ENCODE data around the gene ITGB7.

DNA sequence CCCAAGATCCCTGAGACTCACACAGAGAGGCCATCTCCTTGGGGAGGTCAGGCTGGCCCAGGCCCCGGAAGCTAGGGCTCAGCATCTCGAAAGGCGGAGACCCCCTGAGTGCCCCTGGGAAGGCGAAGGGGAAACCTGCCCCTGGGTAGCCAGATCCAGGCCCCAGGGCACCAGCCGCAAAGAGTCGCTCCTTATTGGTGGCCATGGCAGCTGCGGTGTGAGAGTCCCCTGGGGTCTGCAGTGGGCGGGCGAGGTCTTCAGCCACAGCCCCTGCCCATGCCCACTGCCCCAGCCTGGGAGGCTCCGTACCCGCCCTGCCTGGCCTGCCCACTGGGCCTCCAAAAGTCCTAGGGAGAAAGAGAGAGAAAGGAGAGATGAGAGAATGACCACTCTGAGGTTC, 20.3 kb upstream of the ITGB7 start:
- TF ChIP-seq, protein P1, sequence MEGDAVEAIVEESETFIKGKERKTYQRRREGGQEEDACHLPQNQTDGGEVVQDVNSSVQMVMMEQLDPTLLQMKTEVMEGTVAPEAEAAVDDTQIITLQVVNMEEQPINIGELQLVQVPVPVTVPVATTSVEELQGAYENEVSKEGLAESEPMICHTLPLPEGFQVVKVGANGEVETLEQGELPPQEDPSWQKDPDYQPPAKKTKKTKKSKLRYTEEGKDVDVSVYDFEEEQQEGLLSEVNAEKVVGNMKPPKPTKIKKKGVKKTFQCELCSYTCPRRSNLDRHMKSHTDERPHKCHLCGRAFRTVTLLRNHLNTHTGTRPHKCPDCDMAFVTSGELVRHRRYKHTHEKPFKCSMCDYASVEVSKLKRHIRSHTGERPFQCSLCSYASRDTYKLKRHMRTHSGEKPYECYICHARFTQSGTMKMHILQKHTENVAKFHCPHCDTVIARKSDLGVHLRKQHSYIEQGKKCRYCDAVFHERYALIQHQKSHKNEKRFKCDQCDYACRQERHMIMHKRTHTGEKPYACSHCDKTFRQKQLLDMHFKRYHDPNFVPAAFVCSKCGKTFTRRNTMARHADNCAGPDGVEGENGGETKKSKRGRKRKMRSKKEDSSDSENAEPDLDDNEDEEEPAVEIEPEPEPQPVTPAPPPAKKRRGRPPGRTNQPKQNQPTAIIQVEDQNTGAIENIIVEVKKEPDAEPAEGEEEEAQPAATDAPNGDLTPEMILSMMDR (IDR thresholded peaks at IDR 0.05), result no peak
- TF ChIP-seq POLR2A (IDR thresholded peaks at IDR 0.05), result no peak
